ENCODE results near the gene LGI1.

DNA sequence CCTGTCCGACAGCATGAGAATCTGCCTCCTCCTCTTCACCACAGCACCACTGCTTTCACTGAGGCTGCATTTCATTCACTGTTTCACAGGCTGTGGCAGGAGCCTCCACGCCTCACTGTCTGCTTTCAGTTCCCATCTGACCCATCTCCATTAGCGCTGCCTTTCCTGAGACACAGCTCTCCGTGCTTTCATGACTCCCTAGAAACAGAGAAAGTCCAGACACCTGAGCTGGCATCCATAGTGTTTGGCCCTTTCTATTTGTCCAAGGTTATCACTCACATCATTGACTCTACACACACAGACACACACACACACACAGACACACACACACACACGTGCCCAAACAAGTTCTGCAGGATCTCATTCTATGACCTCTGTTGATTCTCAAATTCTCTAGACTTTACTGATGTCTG, 5.2 kb downstream of the LGI1 start:
- TF ChIP-seq CTCF (IDR thresholded peaks at IDR 0.05; ENCODE audit: low read depth, low read length) (no peak), POLR2A (IDR thresholded peaks at IDR 0.05; ENCODE audit: extremely low read depth, insufficient read length) (no peak), MYC (IDR thresholded peaks at IDR 0.05; ENCODE audit: low read depth, low read length) (no peak)

Measured in NB4 (cell line).